ENCODE results near the gene OPCML.

The OPCML gene

GRCh38 chr11:133134314-133135173 lies 397.8 kb downstream of the OPCML start:
- peak; percentile 79 for DNase-seq (ENCODE audit: low read depth, low spot score)

GRCh38 chr11:133133606-133134005 lies 398.7 kb downstream of the OPCML start:
- no peak for DNase-seq (ENCODE audit: low read depth, low spot score)

- DNase-seq (ENCODE audit: low read depth, low spot score), result no peak
Observed at GRCh38 chr11:133133050-133133449, 399.3 kb downstream of the OPCML start.

- DNase-seq (ENCODE audit: low read depth, low spot score), result no peak
Observed at GRCh38 chr11:133127741-133128140, 404.6 kb downstream of the OPCML start.

- no peak for DNase-seq (ENCODE audit: low read depth, low spot score)
Observed at GRCh38 chr11:133123796-133124195, 408.5 kb downstream of the OPCML start.

GRCh38 chr11:133123366-133123765 lies 408.9 kb downstream of the OPCML start:
- DNase-seq (ENCODE audit: low read depth, low spot score), result no peak

- no peak for DNase-seq (ENCODE audit: low read depth, low spot score)
Observed at GRCh38 chr11:133122256-133122655, 410.0 kb downstream of the OPCML start.

GRCh38 chr11:133118563-133119268 lies 413.6 kb downstream of the OPCML start:
- no peak for DNase-seq (ENCODE audit: low read depth, low spot score)

- DNase-seq (ENCODE audit: low read depth, low spot score), result no peak
Observed at GRCh38 chr11:133115099-133115498, 417.2 kb downstream of the OPCML start.

GRCh38 chr11:133107763-133108162 lies 424.5 kb downstream of the OPCML start:
- DNase-seq (ENCODE audit: low read depth, low spot score), result no peak

- no peak for DNase-seq (ENCODE audit: low read depth, low spot score)
Observed at GRCh38 chr11:133107136-133107535, 425.2 kb downstream of the OPCML start.

- DNase-seq (ENCODE audit: low read depth, low spot score), result no peak
Observed at GRCh38 chr11:133106417-133106816, 425.9 kb downstream of the OPCML start.

- DNase-seq (ENCODE audit: low read depth, low spot score), result peak; percentile 15
Observed at GRCh38 chr11:133104009-133104744, 428.1 kb downstream of the OPCML start.

- no peak for DNase-seq (ENCODE audit: low read depth, low spot score)
Observed at GRCh38 chr11:133096981-133097380, 435.3 kb downstream of the OPCML start.

GRCh38 chr11:133086518-133086917 lies 445.8 kb downstream of the OPCML start:
- DNase-seq (ENCODE audit: low read depth, low spot score), result no peak

- peak; percentile 90 for DNase-seq (ENCODE audit: low read depth, low spot score)
Observed at GRCh38 chr11:133082841-133083488, 449.3 kb downstream of the OPCML start.

- DNase-seq (ENCODE audit: low read depth, low spot score), result peak; percentile 16
Observed at GRCh38 chr11:133082453-133082781, 449.9 kb downstream of the OPCML start.

- no peak for DNase-seq (ENCODE audit: low read depth, low spot score)
Observed at GRCh38 chr11:133081730-133082452, 450.4 kb downstream of the OPCML start.

- no peak for DNase-seq (ENCODE audit: low read depth, low spot score)
Observed at GRCh38 chr11:133081020-133081419, 451.3 kb downstream of the OPCML start.

GRCh38 chr11:133078591-133079404 lies 453.5 kb downstream of the OPCML start:
- peak; percentile 68 for DNase-seq (ENCODE audit: low read depth, low spot score)

Data from astrocyte of the hippocampus (primary cell).